Esophagus muscularis mucosa (tissue), 4 donors: ENCODE results near the gene GATB. TPM values are rescaled to one million over a fixed set of nuclear protein-coding genes. Genes with fewer than 3 reads are reported as not detected.

Experiments
- DNase-seq: peaks from one replicate; pipeline ENCODE4 v3.0.0-alpha.2; 2017; ENCODE audit errors: extremely low spot score
- H3K27ac ChIP-seq, 4 donors: fragments of 200-600 bp; sonication (generic); replicated peaks in 1 of 4; 1 replicate in 3 of 4; 2 replicates in 1 of 4; pipeline ENCODE4 v1.5.1; 2016 to 2019; ENCODE audit warnings: mild to moderate bottlenecking in 1 of 4
- H3K27me3 ChIP-seq, 4 donors: fragments of 200-600 bp; sonication (generic); one replicate each; pipeline versions ENCODE4 v1.5.1 to v1.6.0; 2016 to 2019
- H3K36me3 ChIP-seq, 4 donors: fragments of 200-600 bp; sonication (generic); one replicate each; pipeline ENCODE4 v1.5.1; 2016 to 2019
- H3K4me1 ChIP-seq, 4 donors: fragments of 200-600 bp; sonication (generic); one replicate each; pipeline ENCODE4 v1.5.1; 2016 to 2019
- H3K4me3 ChIP-seq, 4 donors: fragments of 200-600 bp; sonication (generic); 1 replicate in 2 of 4; 2 replicates in 2 of 4; pipeline ENCODE4 v1.5.1; 2016 to 2019; ENCODE audit warnings: mild to moderate bottlenecking in 4 of 4, moderate library complexity in 1 of 4
- H3K9me3 ChIP-seq, 4 donors: fragments of 200-600 bp; sonication (generic); 1 replicate in 3 of 4; 2 replicates in 1 of 4; pipeline ENCODE4 v1.5.1; 2016 to 2019
- EP300 ChIP-seq: sonication (generic); formaldehyde crosslinking; IDR thresholded peaks from one replicate; pipeline ENCODE4 v1.6.1; 2017; ENCODE audit warnings: antibody characterized with exemption
- POLR2A ChIP-seq: fragments of 450-650 bp; IDR thresholded peaks from one replicate; pipeline ENCODE4 v1.6.1; 2017; ENCODE audit warnings: antibody characterized with exemption, moderate library complexity, mild to moderate bottlenecking, low read depth
- POLR2AphosphoS5 ChIP-seq, 2 donors: sonication (generic); formaldehyde crosslinking; IDR thresholded peaks; one replicate each; pipeline ENCODE4 v1.6.1; 2017; ENCODE audit warnings: antibody characterized with exemption in 2 of 2
- WGBS: methylation state at CpG from one replicate; pipeline ENCODE4 v1.1.5; 2018; 5-methylcytosine and 5-hydroxymethylcytosine counted together
- intact Hi-C: fragments of 100-400 bp; cut with DNase I; formaldehyde crosslinking; loops from one replicate; pipeline ENCODE4 v1.15.1; 2023
- total RNA-seq, 4 donors: library from RNA; depleted of rRNA; stranded (reverse); fragments of >200 nt; gene quantifications; one replicate each; pipeline versions ENCODE4 v1.1.0 to v1.2.1, GENCODE V29; 2016
- TF ChIP-seq, protein P1 (sequence below), 3 experiments: fragments of 200-600 bp in 2 of 3; fragments of 450-650 bp in 1 of 3; sonication (generic) in 2 of 3; IDR thresholded peaks; one replicate each; pipeline ENCODE4 v1.5.1; 2017 to 2019; ENCODE audit warnings: antibody characterized with exemption in 3 of 3, mild to moderate bottlenecking in 2 of 3, moderate library complexity in 1 of 3

Gene GATB
- total RNA-seq, 4 donors from 2014 or later: 12.4 to 19.9 (median 16.4) TPM

DNA sequence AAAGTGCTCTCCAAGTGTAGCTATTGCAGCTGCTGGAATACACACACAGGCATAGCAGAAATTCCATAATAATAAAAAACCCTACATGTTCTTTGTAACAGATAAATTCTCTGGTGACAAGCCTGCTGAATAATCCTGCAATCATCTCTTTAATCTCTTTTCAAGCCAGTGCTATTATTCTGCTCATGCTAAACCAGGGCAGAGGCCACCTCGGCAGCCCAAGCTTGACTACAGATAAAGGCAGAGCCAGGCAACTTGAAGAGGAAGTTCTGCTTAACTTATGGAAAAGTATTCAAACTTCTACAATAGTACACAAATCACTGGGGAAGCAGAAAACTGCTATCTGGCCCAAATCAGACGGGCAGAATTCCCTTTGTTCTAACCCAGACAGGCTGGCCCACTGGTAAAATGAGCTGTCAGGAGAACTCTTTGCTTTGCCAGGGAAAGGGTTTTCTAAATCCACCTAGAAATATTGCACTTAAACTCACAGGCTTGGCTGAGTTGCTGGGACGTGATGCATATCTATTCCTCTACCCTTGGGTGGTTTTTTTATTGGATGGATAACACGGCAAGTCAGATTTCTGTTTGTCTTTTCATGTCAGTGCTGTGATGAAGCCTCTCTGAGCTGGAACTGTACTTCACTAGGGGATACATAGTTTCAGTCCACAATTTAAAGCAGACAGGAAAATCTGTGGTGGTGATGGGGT is 70.5 kb downstream of the GATB start:
- Histone ChIP-seq H3K4me1 (peaks cover 61 to 71% (median 67%) of the 10 kb centered on the region in 4 donors), H3K27me3 (no peaks in the 10 kb centered on the region), H3K4me3 (no peak overlapping the region), H3K36me3 (no peaks in the 10 kb centered on the region), H3K9me3 (no peaks in the 10 kb centered on the region), H3K27ac (peak overlapping the region; percentile 64 to 74 (median 71))
- TF ChIP-seq POLR2AphosphoS5 (IDR thresholded peaks at IDR 0.05) (peak in 1 of 2 donors; percentile 17), POLR2A (no peak)
- intact Hi-C loops: no loop called here
- no peak for DNase-seq
- WGBS: 32% methylated on average over 4 of the region's 4 CpGs

GRCh38 chr4:151689211-151689991 is 71.4 kb downstream of the GATB start:
- no peaks in the 10 kb centered on the region for H3K36me3 ChIP-seq
- no peak for DNase-seq
- no peaks in the 10 kb centered on the region for H3K27me3 ChIP-seq
- H3K27ac ChIP-seq: peak overlapping the region; percentile 64 to 74 (median 71)
- 86% methylated on average over 10 of the region's 10 CpGs for WGBS
- H3K4me3 ChIP-seq: no peak overlapping the region
- no peak for TF ChIP-seq EP300
- intact Hi-C loops: no loop called here
- no peaks in the 10 kb centered on the region for H3K9me3 ChIP-seq
- H3K4me1 ChIP-seq: peaks cover 61 to 77% (median 65%) of the 10 kb centered on the region in 4 donors

GRCh38 chr4:151688785-151689043 is 72.1 kb downstream of the GATB start:
- TF ChIP-seq POLR2A (no peak), EP300 (no peak), POLR2AphosphoS5 (IDR thresholded peaks at IDR 0.05) (no peak)
- TF ChIP-seq, protein P1, sequence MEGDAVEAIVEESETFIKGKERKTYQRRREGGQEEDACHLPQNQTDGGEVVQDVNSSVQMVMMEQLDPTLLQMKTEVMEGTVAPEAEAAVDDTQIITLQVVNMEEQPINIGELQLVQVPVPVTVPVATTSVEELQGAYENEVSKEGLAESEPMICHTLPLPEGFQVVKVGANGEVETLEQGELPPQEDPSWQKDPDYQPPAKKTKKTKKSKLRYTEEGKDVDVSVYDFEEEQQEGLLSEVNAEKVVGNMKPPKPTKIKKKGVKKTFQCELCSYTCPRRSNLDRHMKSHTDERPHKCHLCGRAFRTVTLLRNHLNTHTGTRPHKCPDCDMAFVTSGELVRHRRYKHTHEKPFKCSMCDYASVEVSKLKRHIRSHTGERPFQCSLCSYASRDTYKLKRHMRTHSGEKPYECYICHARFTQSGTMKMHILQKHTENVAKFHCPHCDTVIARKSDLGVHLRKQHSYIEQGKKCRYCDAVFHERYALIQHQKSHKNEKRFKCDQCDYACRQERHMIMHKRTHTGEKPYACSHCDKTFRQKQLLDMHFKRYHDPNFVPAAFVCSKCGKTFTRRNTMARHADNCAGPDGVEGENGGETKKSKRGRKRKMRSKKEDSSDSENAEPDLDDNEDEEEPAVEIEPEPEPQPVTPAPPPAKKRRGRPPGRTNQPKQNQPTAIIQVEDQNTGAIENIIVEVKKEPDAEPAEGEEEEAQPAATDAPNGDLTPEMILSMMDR (IDR thresholded peaks at IDR 0.05): no peak
- no peaks in the 10 kb centered on the region for H3K9me3 ChIP-seq
- peaks cover 61 to 77% (median 65%) of the 10 kb centered on the region in 4 donors for H3K4me1 ChIP-seq
- no peak for DNase-seq
- H3K4me3 ChIP-seq: no peak overlapping the region
- H3K27me3 ChIP-seq: no peaks in the 10 kb centered on the region
- intact Hi-C loops: no loop called here
- H3K27ac ChIP-seq: peak overlapping the region; percentile 64 to 74 (median 71)
- no peaks in the 10 kb centered on the region for H3K36me3 ChIP-seq

DNA sequence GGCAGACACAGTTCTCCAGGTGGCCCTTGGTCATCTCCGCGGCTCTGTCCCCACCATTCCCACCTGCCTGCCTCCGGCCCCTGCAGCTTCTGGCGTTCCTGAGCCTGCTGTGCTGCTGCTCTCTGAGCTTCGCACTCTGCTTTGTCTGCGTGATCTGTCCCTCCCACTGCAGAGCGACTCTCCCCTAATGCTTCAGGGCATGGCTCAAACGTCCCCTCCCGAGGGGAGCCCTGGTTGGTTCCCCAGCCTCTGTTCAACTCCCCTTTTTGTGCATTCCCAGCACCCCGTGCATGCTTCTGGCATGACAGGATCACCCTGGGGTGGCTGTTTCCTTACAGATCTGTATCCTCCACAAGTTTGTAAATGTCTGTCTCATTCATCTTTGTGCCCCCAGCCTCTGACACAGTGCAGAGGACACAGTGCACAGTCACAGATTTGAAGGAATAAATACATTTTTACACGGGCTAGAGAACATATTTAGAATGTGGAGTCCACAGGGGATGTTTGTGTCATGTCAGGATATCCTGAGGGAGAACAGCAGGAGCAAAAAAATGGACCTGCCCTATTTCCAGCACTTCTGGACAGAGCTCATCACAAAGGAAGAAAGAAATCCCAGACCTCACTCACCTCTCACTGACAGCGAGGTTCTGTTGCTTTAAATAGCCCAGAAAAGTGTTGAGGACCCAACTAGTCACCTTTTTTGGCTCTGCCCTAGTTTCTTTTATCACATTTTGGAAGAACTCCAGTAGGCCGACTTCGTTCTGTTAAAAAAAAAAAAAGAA is 72.6 kb downstream of the GATB start:
- Histone ChIP-seq H3K9me3 (no peaks in the 10 kb centered on the region), H3K27ac (peak overlapping the region; percentile 64 to 74 (median 71)), H3K27me3 (no peaks in the 10 kb centered on the region), H3K4me1 (peaks cover 61 to 77% (median 65%) of the 10 kb centered on the region in 4 donors), H3K36me3 (peaks cover 0 to 4% (median under 1%) of the 10 kb centered on the region in 4 donors), H3K4me3 (no peak overlapping the region)
- DNase-seq: no peak
- no peak for TF ChIP-seq EP300
- TF ChIP-seq, protein P1 (IDR thresholded peaks at IDR 0.05): no peak
- TF ChIP-seq POLR2A: no peak
- no peak for TF ChIP-seq POLR2AphosphoS5 (IDR thresholded peaks at IDR 0.05)
- WGBS: 38% methylated on average over 14 of the region's 14 CpGs
- intact Hi-C loops: no loop called here

GRCh38 chr4:151687021-151687640 is 73.7 kb downstream of the GATB start:
- H3K36me3 ChIP-seq: peaks cover 0 to 9% (median 2%) of the 10 kb centered on the region in 4 donors
- peak overlapping the region; percentile 64 to 74 (median 71) for H3K27ac ChIP-seq
- TF ChIP-seq POLR2AphosphoS5 (IDR thresholded peaks at IDR 0.05) (no peak), POLR2A (no peak)
- TF ChIP-seq, protein P1 (IDR thresholded peaks at IDR 0.05): no peak
- WGBS: 80% methylated on average over 11 of the region's 11 CpGs
- DNase-seq: no peak
- no peaks in the 10 kb centered on the region for H3K27me3 ChIP-seq
- intact Hi-C loops: no loop called here
- peaks cover 58 to 74% (median 63%) of the 10 kb centered on the region in 4 donors for H3K4me1 ChIP-seq
- no peak overlapping the region for H3K4me3 ChIP-seq
- no peaks in the 10 kb centered on the region for H3K9me3 ChIP-seq
